Neural progenitor cell (in vitro differentiated cells): ENCODE measurements around the gene STK32B.

Source experiments
- EZH2phosphoT487 ChIP-seq: fragments of 200-600 bp; sonication (generic); IDR thresholded peaks from 2 replicates; pipeline ENCODE4 v1.6.1; 2017; ENCODE audit warnings: antibody characterized with exemption
- TF ChIP-seq, protein P1 (sequence below): fragments of 200-600 bp; sonication (generic); IDR thresholded peaks from 2 replicates; pipeline ENCODE4 v1.5.1; 2017; ENCODE audit warnings: antibody characterized with exemption, mild to moderate bottlenecking

DNA sequence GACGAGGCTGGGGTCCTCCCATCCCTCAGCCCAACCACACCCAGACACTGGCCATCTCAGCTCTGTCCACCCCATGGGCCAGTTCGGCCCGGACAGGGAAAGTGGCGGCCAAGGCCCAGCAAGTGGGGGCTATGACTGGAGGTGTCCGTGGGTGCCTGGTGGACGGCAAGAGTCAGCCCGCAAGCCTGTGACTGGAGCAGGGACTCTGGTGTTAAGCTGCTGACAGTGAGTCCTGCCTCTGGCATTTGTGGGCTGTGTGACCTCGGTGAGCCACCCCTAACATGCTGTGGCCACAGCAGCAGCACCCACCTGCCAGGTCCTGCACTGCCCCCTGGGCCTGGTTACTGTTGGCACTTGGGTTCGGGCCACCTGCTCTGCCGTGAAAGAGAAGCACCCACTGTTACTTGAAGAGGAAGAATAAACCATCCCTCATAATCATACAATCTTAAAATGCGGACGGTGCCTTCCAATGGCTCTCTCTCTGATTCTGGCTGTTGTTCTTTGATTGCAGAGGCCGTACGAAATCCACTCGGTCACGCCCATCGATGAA, 405.1 kb downstream of the STK32B start:
- TF ChIP-seq, protein P1, sequence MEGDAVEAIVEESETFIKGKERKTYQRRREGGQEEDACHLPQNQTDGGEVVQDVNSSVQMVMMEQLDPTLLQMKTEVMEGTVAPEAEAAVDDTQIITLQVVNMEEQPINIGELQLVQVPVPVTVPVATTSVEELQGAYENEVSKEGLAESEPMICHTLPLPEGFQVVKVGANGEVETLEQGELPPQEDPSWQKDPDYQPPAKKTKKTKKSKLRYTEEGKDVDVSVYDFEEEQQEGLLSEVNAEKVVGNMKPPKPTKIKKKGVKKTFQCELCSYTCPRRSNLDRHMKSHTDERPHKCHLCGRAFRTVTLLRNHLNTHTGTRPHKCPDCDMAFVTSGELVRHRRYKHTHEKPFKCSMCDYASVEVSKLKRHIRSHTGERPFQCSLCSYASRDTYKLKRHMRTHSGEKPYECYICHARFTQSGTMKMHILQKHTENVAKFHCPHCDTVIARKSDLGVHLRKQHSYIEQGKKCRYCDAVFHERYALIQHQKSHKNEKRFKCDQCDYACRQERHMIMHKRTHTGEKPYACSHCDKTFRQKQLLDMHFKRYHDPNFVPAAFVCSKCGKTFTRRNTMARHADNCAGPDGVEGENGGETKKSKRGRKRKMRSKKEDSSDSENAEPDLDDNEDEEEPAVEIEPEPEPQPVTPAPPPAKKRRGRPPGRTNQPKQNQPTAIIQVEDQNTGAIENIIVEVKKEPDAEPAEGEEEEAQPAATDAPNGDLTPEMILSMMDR = no peak
- no peak for TF ChIP-seq EZH2phosphoT487
